Choroid plexus epithelial cell (primary cell): ENCODE measurements around the gene SMCHD1.
"Not testable (repeated sequence)": the region's sequence is repeated elsewhere in the genome, so short reads cannot be mapped to it uniquely, and the experiment has no call there.

Experiments used
- DNase-seq: peaks from one replicate; pipeline ENCODE4 v3.0.0-alpha.2; 2010; ENCODE audit warnings: low read depth
- H3K4me3 ChIP-seq: 2 replicates; pipeline ENCODE4 v1.5.1; 2011; ENCODE audit warnings: low read depth, mild to moderate bottlenecking, control low read depth, low read length, moderate library complexity
- CTCF ChIP-seq: conservative IDR thresholded peaks from 2 replicates; pipeline ENCODE4 v1.5.1; 2011; ENCODE audit warnings: low read depth, mild to moderate bottlenecking, control low read depth, inconsistent platforms, low read length, moderate library complexity

SMCHD1 gene

GRCh38 chr18:2715990-2716389, 60.5 kb downstream of the SMCHD1 start:
- DNase-seq: no peak
- no peak overlapping the region for H3K4me3 ChIP-seq
- no peak for TF ChIP-seq CTCF

- TF ChIP-seq CTCF: no peak
- no peak overlapping the region for H3K4me3 ChIP-seq
- DNase-seq: no peak
Measured at GRCh38 chr18:2716394-2717326, 61.1 kb downstream of the SMCHD1 start.

GRCh38 chr18:2717407-2717806, 61.9 kb downstream of the SMCHD1 start:
- no peak for DNase-seq
- H3K4me3 ChIP-seq: no peak overlapping the region
- no peak for TF ChIP-seq CTCF

- no peak for TF ChIP-seq CTCF
- no peak overlapping the region for H3K4me3 ChIP-seq
- DNase-seq: no peak
Measured at GRCh38 chr18:2719040-2719439, 63.5 kb downstream of the SMCHD1 start.

GRCh38 chr18:2723207-2723606, 67.7 kb downstream of the SMCHD1 start:
- DNase-seq: peak; percentile 30
- TF ChIP-seq CTCF: no peak
- H3K4me3 ChIP-seq: no peak overlapping the region

- no peak for DNase-seq
- no peak overlapping the region for H3K4me3 ChIP-seq
- no peak for TF ChIP-seq CTCF
Measured at GRCh38 chr18:2729757-2730156, 74.2 kb downstream of the SMCHD1 start.

- H3K4me3 ChIP-seq: no peak overlapping the region
- no peak for TF ChIP-seq CTCF
- no peak for DNase-seq
Measured at GRCh38 chr18:2736823-2737222, 81.3 kb downstream of the SMCHD1 start.

- H3K4me3 ChIP-seq, DNase-seq: not testable (repeated sequence)
Measured at GRCh38 chr18:2740082-2740481, 84.6 kb downstream of the SMCHD1 start.
